HG02678 (cell line): ENCODE data around the gene MYH7.
"Not testable (repeated sequence)": the region's sequence is repeated elsewhere in the genome, so short reads cannot be mapped to it uniquely, and the experiment has no call there.

Source experiments
- ATAC-seq: cut with Tn5 transposase; IDR thresholded peaks from one replicate; pipeline ENCODE4 v1.9.1; 2021; ENCODE audit warnings: mild to moderate bottlenecking, moderate library complexity; ENCODE audit not compliant: unreplicated experiment

The MYH7 gene

DNA sequence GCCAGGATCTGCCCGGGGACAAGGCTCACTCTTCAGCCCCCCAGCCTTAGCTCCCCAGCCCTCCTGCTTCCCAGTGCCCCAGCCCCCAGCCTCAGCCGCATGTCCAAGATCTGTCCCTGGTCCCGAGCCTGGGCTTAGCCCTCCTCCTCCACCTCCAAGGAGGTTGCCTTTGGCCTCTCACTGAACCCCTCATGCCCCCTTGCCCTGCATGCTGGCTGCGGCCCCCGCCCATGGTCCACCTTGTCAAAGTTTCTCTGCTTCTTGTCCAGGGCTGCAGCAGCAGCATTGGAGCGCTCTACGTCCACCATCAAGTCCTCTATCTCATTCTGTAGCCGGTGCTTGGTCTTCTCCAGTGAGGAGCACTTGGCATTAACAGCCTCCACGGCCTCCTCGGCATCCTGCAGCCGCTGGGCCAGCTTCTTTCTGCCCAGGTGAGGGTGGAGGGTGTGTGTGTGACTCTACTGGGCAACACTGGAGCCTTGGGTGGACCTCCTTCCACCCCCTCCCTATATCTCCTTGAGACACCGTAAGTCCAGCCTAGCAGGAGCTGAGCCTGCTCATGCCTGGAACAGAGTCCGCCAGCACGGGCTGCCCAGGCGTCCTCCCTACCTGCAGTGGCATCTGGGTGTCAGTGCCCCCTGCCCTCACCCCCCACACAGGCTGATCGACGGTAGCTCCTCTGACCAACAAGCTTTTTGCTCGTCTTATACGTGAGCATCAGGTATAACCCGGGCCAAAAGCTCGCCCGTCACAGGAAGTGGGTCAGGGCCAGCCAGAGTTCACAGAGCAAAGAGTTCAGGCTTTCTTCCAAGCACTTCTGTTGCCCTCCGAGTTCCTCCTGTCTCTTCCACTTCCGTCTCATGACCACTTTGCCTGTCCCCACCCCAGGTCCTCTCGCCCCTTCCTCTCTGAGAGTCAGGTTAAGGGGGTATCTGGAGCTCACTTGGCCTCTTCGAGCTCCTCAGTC lies 47.3 kb downstream of the MYH7 start:
- no peak for ATAC-seq

DNA sequence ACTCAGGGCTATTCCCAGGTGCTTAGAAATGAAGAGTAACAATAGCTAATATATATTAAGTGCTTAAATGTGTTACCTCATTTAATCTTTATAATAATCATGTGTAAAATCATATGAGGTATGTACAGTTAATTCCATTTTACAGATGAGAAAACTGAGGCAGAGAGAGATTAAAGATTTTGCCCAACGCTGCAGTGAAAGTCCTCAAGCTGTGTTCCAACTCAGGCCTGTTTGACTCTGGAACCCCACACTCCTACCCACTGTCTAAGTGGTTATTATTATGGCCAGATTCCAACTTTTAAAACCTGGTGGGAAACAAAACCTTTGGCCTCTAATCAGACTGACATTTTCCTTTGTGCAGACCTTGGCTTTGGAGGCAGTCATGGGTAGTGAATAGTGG lies 48.5 kb downstream of the MYH7 start:
- no peak for ATAC-seq

DNA sequence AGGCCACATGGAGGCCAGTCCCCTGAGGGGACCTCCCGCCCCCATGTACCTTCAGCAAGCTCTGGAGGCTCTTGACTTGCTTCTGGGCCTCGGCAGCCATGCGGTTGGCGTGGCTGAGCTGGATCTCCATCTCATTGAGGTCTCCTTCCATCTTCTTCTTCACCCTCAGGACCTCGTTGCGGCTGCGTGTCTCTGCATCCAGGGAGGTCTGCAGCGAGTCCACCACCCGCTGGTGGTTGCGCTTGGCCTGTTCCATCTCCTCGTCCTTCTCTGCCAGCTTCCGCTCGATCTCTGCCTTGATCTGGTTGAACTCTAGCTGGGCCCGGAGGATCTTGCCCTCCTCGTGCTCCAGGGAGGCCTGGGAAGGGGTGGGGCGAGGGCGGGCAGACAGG lies 49.2 kb downstream of the MYH7 start:
- ATAC-seq, result not testable (repeated sequence)

DNA sequence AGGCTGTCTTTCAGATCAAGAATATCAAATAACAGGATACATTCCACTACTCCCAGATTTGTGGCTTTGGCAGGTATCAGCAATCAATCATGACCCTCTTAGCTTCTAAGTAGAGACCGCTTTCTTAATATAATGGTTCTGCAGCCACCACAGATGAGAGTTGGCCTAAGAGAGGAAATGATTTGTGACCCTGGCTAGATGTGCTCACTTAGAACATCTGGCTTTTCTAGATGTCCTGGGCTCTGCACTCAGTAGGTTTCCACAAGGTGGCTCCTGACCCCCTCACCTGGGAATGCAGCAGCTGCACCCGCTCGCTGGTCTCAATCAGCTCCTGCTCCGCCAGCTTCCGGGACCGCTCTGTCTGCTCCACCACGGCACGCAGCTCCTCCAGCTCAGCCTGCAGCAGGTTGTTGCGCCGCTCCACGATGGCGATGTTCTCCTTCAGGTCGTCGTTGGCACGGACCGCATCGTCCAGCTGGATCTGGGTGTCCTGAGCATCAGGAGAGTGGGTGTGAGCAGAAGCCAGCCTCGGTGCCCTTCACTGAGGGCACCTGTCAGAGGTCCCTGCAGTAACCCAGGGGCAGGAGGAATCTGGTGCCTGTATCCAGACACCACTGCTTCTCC lies 49.7 kb downstream of the MYH7 start:
- no peak for ATAC-seq

DNA sequence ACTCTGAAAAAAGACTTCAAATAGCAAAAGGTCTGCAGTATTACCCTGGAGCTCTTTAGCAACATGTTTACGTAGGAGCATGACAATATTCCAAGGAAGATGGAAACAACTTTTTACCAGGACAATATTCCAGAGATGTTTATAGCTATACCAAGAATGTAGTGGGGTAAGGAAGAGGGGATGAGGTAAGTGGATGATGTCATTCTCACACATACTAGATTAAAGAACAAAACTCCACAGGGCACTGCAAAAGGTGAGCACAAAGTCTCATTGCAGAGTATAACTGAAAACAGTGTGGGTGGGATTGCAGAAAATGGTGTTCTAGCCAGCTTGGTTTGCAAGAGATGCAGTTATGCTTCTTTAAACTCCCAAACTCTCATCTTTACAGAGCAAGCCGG lies 50.2 kb downstream of the MYH7 start:
- no peak for ATAC-seq

DNA sequence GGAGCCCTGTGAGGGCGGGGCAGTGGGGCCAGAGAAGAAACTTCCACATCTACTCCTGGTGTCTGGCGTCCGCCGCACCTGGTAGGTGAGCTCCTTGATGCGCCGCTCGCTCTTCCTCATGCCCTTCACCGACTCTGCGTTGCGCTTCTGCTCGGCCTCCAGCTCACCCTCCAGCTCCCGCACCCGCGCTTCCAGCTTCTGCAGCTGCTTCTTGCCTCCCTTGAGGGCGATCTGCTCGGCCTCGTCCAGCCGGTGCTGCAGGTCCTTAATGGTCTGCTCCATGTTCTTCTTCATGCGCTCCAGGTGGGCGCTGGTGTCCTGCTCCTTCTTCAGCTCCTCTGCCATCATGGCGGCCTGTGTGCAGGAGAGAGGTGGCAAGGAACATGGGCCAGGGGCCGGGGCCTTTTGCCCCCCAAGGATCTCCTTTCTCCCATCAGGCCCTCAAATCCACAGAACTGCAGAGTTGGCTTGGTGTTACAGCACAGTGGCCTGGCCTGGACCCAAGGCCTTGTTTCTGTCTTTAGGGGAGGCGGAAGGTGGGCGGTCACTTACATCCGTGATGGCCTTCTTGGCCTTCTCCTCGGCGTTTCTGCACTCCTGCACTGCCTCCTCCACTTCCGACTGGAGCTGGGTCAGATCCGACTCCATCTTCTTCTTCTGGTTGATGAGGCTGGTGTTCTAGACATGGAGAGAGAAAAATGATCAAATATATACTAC lies 50.9 kb downstream of the MYH7 start:
- ATAC-seq, result no peak

DNA sequence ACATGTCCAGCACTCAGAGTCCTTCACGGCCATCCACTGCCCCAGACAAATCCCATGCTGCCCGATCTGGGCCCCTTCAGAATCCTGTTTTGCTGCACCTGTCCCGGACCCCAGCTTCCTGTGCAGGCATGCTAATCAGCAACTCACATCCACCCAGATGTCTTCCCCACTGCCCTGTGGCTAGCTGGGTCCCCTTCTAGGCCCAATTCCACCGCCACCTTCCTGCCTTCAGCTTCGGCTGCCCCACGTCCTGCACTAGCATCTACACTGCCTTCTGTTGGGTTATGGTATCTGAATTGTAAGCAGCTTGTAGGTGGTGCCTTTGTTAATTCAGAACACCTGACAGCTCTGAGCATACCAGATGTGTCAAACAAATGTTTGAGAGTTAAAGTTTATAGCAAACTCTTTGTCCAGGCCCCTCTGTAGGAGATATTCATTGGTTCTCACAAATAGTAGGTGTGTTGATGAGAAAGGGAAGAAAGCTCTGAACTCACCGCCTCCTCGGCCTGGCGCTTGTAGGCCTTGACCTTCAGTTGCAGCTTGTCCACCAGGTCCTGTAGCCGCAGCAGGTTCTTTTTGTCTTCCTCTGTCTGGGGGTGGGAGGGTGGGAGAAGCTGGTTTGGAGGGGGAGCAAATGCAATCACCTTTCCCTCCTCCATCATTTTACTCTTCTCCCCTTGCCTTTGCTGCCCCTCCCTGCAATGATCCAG lies 52.6 kb downstream of the MYH7 start:
- no peak for ATAC-seq

DNA sequence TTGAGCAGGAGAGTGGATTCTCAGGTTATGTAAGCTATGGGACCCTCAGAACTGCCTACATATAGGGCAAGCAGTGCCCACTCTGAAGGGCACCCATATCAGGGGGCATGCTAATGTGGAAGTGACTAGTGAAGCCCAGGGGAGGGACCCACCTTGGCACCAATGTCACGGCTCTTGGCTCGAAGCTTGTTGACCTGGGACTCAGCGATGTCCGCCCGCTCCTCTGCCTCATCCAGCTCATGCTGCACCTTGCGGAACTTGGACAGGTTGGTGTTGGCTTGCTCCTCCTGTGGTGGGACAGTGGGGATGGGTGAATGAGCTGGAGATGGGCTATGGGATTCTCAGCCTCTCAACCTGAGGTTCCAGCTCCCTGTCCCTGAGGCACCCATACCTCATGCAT lies 53.2 kb downstream of the MYH7 start:
- ATAC-seq, result no peak

DNA sequence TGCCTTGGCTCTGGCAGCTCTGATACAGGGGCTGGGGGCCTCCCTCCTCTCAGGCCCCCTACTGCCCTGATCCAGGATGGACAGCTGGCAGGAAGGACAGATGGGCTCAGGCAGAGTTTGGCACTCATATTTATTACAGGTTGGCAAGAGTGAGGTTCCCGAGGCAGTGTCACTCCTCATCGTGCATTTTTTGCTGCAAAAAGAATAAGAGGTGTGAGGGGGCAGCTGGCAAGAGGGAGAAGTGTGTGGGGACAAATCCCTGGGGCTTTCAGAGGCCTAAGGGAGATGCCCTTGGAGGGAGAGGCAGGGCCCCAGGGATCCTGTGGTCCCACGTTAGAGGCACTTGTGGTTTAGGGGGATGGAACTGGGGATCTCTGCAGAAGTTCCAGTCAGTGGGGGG lies 53.6 kb downstream of the MYH7 start:
- no peak for ATAC-seq

DNA sequence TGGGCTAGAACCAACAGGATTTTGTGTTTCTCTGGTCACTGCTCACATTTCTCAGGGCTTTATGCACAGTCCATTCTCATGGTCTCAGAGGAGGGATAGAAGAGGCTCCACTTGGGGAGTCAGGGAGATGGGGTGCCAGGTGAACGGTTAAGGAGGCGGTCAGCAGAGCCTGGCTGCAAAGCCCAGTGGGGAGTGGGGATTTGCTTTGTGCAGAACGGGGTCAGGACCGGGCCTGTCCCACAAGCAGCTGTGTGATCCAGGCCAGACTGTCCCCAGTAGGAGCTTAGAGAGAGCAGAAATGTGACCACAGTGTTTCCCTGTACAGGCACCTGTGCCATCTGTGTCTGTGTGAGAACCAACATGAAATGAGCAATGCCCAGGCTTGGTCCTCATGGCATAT lies 54.5 kb downstream of the MYH7 start:
- no peak for ATAC-seq

DNA sequence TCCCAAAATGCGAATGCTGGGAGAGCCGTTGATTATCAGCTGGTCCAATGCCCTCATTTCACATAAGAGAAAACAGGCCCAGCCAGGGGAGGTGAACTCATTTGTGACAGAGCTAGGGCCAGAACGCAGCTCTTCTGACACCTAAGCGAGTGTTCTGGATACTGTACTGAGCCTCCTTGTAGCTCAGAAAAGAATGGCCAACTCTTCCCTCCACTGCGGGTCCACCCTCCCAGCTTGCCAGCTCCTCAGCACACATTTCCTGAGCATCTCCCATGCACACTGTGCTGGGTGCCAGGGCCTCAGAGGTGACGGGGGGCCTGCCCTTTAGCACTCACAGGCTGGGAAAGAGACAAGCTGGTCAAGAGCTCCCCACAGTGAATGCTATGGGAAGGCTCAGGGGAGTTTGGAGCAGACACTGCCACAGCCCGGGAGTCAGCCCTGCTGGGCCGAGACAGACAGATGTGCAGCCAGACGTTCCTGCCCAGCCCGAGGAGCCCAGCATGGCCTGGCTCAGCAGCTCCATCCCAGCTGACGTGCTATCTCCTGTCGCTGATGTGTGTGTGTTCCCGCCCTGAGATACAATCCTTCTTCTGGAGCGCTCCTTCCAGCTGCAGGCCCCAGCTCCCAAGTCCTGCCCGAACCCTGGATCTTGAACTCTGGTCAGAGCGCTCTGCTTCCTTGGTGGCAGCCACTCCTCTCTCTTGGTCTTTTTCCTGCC lies 55.1 kb downstream of the MYH7 start:
- no peak for ATAC-seq

DNA sequence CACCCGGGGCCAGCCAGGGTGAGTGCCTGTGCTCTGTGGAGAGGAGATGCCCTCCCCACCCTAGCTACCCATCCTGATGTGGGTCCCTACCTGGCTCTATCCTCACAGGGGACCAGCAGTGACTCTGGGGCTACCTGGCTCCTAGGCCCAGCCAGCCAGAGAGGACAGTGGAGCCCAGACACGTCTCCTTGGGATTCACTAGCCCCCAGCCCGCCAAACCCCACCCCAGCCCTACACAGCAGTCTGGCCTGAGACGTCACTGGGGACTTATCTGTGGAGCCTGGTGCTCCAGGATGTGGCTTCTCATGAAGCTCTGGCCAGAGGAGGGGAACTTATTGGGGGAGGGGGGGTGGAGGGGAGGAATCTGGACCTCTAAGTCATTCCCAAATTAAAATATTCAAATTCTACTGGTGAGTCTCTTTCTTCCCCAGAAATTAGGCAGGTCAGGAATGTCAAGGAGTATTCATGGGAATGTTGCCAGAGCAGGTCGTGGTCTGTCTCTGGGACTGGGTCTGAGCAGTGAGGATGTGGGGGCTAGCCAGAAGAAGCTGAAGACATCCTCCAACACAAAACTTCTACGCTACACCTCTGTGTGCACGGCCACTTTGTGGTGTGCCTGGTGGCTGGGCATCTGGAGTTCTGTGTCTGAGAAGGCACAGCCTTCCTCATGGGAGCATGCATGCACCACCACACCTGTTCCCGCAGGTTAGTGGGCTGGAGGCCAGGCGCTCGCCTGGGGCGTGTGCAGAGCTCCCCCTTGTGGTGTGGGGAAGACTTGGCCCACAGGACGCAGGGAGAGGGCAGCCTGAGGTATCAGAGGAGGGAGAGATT lies 55.9 kb downstream of the MYH7 start:
- ATAC-seq, result no peak

DNA sequence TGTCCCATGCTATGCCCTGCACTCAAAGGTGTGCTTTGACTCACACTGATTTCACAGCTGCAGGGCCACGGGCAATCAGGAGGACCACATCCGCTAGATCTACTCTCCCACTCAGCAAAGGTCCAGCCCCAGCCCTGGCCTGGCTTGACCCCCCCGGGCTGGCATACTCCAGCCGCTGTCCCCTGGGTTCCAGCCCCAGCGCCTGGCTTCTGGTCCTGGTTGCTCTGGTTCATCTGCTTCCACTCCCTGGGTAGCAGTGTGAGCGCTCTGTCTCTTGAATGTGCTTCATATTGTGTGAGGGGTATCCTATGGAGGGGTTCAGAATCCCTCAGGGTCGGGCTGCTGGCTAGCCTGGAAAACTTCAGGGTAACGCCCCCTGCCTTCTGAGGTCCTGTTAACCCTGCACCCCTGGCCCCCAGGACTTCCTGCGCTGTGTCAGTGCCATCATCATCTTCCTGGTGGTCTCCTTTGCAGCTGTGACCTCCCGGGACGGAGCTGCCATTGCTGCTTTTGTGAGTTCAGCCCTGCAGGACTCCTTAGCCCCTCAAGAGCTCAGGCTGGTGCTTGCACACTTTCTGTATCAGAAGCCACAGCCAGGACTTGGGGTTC lies 56.7 kb downstream of the MYH7 start:
- no peak for ATAC-seq

DNA sequence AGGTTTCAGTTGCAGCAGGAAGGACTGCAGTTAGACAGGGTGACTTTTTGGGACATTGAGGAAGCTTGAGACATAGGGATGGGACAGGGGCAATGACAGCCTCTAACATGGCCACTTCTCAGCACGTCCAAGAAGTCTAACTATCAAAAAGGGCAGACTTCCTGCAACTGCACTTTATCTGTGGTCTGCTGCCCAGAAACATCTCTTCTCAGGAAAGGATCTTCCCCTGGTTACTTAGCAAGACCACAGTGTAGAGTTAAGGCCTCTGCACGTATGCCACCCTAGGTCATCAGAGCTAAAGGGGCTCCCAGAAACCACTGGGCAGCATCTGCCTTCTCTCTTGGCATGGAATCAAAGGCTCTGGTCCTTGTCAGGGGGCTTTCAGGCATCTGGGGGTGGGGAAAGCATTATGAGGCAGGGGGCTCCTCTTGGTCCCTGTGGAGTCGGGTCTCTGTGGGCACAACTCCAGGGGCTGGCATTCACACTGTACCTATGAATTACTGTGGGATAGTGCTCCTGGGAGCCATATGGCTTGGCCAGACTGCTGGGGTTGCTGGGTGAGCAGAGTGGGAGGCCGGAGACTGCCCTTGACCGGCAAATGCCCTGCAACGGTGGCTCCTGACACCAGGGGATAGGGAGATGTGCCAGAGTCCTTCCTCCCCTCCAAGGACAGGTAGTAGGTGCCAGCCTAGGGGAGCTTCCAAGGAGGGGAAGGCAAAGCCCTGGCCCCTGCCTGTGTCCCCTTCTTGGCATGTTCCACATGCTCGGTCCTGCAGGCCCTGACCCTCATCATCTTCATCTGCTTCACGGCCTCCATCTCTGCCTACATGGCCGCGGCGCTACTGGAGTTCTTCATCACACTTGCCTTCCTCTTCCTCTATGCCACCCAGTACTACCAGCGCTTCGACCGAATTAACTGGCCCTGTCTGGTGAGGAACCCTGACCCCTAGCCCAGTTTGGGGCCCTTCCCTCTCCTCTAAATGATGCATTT lies 57.6 kb downstream of the MYH7 start:
- no peak for ATAC-seq

DNA sequence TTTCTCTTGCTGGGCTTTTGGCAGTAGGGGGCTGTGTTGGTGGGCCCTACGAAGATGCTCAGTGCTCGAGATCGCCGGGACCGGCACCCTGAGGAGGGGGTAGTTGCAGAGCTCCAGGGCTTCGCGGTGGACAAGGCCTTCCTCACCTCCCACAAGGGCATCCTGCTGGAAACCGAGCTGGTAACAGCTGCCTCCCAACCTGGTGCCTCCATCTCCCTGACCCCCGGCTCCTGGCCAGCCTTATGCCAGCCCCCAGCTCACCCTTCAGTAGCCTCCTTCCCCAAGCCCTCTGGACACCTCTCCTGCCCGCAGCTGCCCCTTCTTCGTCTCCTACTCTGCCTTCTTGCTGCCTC lies 58.3 kb downstream of the MYH7 start:
- no peak for ATAC-seq

DNA sequence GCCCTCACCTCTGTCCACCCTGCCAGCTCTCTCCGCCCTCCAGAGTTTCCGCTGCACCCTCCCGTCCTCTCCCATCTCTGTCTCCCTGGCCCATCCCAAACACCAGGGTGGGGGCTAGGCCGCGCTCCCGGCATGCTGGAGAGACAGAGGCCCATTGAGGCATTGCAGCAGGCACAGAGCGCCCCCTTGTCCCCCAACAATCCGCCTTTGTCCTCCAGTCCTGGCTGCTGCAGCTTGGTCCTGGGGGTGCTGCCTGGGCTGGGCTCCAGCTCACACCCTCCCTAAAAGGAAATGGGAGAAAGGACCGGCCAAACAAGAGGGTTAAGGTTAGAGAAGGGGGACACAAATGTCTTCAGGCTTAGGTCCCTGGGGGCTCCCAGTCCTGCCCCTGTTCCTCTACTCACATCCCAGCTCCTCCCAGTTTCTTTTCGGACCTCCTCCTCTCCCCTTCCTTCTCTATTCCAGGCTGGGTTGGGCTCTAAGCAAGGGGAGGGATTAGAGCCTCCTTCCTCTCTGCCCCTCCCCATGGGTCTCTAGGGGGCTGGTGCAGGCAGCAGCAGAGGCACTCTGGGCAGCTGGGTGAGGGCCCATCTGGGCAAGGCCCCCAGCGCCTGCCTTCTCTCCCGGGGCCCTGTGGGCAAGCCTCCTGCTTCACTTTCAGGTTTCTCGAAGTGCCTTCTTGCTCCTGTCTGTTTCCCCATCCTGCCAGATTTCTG lies 58.8 kb downstream of the MYH7 start, which contains the start of gene CMTM5:
Gene CMTM5 (plus strand): TSS at position 565 of the 716 bp plus-strand sequence. CDS start 206 bp downstream, outside the sequence.
- ATAC-seq, result no peak

DNA sequence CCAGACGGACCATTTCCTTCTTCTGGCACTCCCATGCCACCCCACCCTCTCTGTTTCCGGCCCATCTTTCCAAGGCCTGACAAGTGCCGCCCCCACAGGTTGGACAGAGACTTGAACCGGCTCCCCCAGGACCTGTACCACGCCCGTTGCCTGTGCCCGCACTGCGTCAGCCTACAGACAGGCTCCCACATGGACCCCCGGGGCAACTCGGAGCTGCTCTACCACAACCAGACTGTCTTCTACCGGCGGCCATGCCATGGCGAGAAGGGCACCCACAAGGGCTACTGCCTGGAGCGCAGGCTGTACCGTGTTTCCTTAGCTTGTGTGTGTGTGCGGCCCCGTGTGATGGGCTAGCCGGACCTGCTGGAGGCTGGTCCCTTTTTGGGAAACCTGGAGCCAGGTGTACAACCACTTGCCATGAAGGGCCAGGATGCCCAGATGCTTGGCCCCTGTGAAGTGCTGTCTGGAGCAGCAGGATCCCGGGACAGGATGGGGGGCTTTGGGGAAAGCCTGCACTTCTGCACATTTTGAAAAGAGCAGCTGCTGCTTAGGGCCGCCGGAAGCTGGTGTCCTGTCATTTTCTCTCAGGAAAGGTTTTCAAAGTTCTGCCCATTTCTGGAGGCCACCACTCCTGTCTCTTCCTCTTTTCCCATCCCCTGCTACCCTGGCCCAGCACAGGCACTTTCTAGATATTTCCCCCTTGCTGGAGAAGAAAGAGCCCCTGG lies 59.8 kb downstream of the MYH7 start:
- no peak for ATAC-seq
